Measurements from ENCODE around the gene PLSCR1.

DNA sequence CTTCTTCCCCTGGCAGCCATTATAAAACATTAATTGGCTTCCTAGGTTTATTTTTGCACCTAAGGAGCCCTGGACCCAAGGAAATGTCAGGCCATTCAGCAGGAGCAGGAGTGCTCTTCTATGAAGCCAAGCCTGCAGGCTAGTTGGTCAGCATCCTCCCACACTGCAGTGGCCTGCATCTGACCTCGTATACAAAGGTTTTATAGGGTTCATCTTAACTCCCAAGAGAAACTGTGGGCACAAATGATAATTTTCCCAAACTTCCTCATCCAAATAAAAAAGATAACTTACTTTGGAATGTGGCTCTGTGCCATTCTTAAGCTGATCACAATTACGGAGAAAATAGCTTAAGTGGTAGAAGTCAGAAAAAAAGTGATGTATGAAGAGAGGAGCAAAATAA lies 19.4 kb downstream of the PLSCR1 start:
- TF ChIP-seq POLR2AphosphoS5 (IDR thresholded peaks at IDR 0.05; ENCODE audit: low read depth, low read length): peak; percentile 56; the same call in 1 of the 2 replicates
- TF ChIP-seq, protein P1, sequence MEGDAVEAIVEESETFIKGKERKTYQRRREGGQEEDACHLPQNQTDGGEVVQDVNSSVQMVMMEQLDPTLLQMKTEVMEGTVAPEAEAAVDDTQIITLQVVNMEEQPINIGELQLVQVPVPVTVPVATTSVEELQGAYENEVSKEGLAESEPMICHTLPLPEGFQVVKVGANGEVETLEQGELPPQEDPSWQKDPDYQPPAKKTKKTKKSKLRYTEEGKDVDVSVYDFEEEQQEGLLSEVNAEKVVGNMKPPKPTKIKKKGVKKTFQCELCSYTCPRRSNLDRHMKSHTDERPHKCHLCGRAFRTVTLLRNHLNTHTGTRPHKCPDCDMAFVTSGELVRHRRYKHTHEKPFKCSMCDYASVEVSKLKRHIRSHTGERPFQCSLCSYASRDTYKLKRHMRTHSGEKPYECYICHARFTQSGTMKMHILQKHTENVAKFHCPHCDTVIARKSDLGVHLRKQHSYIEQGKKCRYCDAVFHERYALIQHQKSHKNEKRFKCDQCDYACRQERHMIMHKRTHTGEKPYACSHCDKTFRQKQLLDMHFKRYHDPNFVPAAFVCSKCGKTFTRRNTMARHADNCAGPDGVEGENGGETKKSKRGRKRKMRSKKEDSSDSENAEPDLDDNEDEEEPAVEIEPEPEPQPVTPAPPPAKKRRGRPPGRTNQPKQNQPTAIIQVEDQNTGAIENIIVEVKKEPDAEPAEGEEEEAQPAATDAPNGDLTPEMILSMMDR (IDR thresholded peaks at IDR 0.05): no peak
- TF ChIP-seq, protein P2, sequence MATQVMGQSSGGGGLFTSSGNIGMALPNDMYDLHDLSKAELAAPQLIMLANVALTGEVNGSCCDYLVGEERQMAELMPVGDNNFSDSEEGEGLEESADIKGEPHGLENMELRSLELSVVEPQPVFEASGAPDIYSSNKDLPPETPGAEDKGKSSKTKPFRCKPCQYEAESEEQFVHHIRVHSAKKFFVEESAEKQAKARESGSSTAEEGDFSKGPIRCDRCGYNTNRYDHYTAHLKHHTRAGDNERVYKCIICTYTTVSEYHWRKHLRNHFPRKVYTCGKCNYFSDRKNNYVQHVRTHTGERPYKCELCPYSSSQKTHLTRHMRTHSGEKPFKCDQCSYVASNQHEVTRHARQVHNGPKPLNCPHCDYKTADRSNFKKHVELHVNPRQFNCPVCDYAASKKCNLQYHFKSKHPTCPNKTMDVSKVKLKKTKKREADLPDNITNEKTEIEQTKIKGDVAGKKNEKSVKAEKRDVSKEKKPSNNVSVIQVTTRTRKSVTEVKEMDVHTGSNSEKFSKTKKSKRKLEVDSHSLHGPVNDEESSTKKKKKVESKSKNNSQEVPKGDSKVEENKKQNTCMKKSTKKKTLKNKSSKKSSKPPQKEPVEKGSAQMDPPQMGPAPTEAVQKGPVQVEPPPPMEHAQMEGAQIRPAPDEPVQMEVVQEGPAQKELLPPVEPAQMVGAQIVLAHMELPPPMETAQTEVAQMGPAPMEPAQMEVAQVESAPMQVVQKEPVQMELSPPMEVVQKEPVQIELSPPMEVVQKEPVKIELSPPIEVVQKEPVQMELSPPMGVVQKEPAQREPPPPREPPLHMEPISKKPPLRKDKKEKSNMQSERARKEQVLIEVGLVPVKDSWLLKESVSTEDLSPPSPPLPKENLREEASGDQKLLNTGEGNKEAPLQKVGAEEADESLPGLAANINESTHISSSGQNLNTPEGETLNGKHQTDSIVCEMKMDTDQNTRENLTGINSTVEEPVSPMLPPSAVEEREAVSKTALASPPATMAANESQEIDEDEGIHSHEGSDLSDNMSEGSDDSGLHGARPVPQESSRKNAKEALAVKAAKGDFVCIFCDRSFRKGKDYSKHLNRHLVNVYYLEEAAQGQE (IDR thresholded peaks at IDR 0.05; ENCODE audit: insufficient read depth in 1 of 2, low read depth in 2 of 2, low read length in 1 of 2): 0 out of 4 replicates have a peak, but pooled peaks of 1 of the 2 experiments have one; percentile 22
- peak; percentile 88 for TF ChIP-seq TCF7L2 (IDR thresholded peaks at IDR 0.05; ENCODE audit: low read depth, low read length)
- no peak for TF ChIP-seq SIN3A (IDR thresholded peaks at IDR 0.05; ENCODE audit: borderline replicate concordance, insufficient read depth, low read depth, low read length)
